ENCODE measurements around the gene HS2ST1. TPM values are rescaled to one million over a fixed set of nuclear protein-coding genes. Genes with fewer than 3 reads are reported as not detected.

The HS2ST1 gene
- total and polyA plus RNA-seq, 2 donors (not counting 3 experiments of a cell fraction or from before 2014, with no cell fraction given): 5.5 to 31.2 TPM

DNA sequence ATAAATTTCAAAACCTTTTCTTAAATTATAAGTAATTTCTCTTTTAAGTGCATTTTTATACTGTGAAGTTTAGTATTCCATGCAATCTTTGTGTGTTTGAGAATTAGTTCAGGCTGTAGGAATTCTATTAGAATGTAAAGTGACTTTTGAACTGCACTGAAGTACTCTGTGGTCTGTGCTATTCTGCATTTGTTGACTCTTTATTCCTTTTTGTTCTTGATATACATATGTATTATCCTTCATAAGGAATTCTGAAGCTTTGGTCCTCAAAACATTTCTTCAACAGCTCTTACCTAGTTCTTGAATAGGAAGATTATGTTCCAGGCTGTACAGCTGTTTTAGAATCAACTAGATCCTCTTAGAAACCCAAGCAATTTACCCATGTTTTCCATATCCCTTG, 158.0 kb downstream of the HS2ST1 start:
- no peaks in the 10 kb centered on the region for H3K9me1 ChIP-seq (replicated peaks; ENCODE audit: control insufficient read depth, extremely low read depth, insufficient read depth, low read length)
- intact Hi-C loops (cut with micrococcal nuclease) (no loop called here), dilution Hi-C loops (cut with MboI; ENCODE audit: extremely low pct_ligation_motif_present, low sequenced_read_pairs) (no loop called here)
- no peak overlapping the region for H2AFZ ChIP-seq (ENCODE audit: low read depth, low read length)
- H3K27ac ChIP-seq (ENCODE audit: insufficient read depth, low read depth, low read length): no peak overlapping the region
- H4K20me1 ChIP-seq (replicated peaks; ENCODE audit: control insufficient read depth, extremely low read depth, insufficient read depth, low read length): no peaks in the 10 kb centered on the region
- H3K27me3 ChIP-seq (ENCODE audit: control insufficient read depth in 2 of 2, insufficient read depth in 2 of 2, low read length in 2 of 2): no peaks in the 10 kb centered on the region
- TF ChIP-seq FOS (IDR thresholded peaks at IDR 0.05; ENCODE audit: borderline replicate concordance, insufficient read depth, low read length) (no peak), GATA2 (IDR thresholded peaks at IDR 0.05; ENCODE audit: insufficient read depth, insufficient read length, low read depth, low read length) (no peak), JUN (IDR thresholded peaks at IDR 0.05; ENCODE audit: borderline replicate concordance, insufficient read depth, insufficient read length, low read depth) (no peak), EZH2 (IDR thresholded peaks at IDR 0.05; ENCODE audit: borderline replicate concordance, low read depth, low read length, severe bottlenecking) (no peak), POLR2A (IDR thresholded peaks at IDR 0.05; ENCODE audit: low read depth, low read length) (no peak), MYC (IDR thresholded peaks at IDR 0.05; ENCODE audit: low read depth, low read length) (no peak), POLR2AphosphoS5 (IDR thresholded peaks at IDR 0.05; ENCODE audit: insufficient read depth, low read depth, low read length) (no peak)
- TF ChIP-seq, protein P1, sequence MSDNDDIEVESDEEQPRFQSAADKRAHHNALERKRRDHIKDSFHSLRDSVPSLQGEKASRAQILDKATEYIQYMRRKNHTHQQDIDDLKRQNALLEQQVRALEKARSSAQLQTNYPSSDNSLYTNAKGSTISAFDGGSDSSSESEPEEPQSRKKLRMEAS (IDR thresholded peaks at IDR 0.05; ENCODE audit: insufficient read depth, insufficient read length): no peak
- TF ChIP-seq, protein P2, sequence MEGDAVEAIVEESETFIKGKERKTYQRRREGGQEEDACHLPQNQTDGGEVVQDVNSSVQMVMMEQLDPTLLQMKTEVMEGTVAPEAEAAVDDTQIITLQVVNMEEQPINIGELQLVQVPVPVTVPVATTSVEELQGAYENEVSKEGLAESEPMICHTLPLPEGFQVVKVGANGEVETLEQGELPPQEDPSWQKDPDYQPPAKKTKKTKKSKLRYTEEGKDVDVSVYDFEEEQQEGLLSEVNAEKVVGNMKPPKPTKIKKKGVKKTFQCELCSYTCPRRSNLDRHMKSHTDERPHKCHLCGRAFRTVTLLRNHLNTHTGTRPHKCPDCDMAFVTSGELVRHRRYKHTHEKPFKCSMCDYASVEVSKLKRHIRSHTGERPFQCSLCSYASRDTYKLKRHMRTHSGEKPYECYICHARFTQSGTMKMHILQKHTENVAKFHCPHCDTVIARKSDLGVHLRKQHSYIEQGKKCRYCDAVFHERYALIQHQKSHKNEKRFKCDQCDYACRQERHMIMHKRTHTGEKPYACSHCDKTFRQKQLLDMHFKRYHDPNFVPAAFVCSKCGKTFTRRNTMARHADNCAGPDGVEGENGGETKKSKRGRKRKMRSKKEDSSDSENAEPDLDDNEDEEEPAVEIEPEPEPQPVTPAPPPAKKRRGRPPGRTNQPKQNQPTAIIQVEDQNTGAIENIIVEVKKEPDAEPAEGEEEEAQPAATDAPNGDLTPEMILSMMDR (IDR thresholded peaks at IDR 0.05; ENCODE audit: extremely low read depth in 1 of 2, insufficient read depth in 1 of 2, low read depth in 1 of 2, low read length in 2 of 2): no peak
- BruUV-seq (replicated peaks): no TSS peak
- H3K36me3 ChIP-seq (ENCODE audit: control insufficient read depth in 2 of 2, extremely low read depth in 1 of 2, insufficient read depth in 2 of 2, low read length in 2 of 2): no peaks in the 10 kb centered on the region
- no peaks in the 10 kb centered on the region for H3K4me1 ChIP-seq (ENCODE audit: control insufficient read depth, extremely low read depth, insufficient read depth, low read length)
- ChIA-PET CTCF (interaction anchor here (3.1 kb wide), 1 partner anchor 10 kb away, joined by 15 read pairs; no protein-coding TSS in a partner anchor), POLR2A (no interaction called here)
- no peaks in the 10 kb centered on the region for H3K9me3 ChIP-seq (replicated peaks; ENCODE audit: control insufficient read depth, insufficient read depth, low read length)
- no peak overlapping the region for H3K9ac ChIP-seq (replicated peaks; ENCODE audit: extremely low read depth, insufficient read depth, low read length)
- H3K4me2 ChIP-seq (ENCODE audit: insufficient read depth, low read length): no peak overlapping the region
- DNase-seq (ENCODE audit: low read depth, low spot score) (no peak), FAIRE-seq (no peak)
- no peak overlapping the region for H3K4me3 ChIP-seq (replicated peaks in 1 of 3; ENCODE audit: insufficient read depth in 1 of 3, low read depth in 1 of 3, low read length in 3 of 3)
- no peaks in the 10 kb centered on the region for H3K79me2 ChIP-seq (ENCODE audit: control insufficient read depth, insufficient read depth, low read length)
